ENCODE measurements around the gene SNX1.

The SNX1 gene

DNA sequence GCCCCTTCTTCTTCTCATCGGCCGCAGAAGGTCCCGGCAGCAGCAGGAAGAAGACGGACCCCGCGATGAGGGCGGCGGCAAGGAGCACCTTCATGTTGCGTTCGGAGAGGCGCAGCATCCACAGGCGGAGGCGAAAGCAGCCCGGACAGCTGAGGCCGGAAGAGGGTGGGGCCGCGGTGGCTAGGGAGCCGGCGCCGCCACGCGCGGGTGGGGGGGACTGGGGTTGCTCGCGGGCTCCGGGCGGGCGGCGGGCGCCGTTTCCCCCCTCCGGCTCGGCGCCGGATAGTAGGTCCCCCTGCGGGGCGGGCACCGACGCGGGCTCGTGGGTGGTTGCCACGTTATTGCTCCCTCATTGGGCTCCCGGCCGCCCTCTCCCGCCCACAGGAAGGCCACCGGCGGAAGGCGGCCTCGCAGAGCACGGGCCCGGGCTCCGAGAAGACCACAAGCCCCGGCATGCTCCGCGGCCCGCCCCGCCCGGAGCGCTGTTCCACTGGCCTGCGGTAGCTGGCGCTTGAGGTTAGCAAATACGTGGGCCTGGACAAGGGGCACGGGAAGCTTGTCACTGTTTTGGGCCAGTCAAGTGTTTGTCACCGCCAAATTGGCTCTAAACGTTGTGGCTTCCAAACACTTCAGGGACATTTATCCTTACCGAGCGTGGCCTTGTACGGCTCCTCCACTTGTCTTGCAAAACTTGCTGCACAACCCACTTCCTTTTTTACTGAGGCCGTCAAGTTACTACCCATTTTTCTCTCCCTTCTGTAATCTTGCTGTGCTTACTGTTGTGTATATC is 67.3 kb downstream of the SNX1 start, which contains the start of gene PPIB:
Gene PPIB, minus strand, starts transcription at position 154 of the 790 bp plus-strand sequence. Its CDS starts 36 bp downstream, at position 118.
- H3K4me1 ChIP-seq (ENCODE audit: control insufficient read depth, insufficient read depth, low read length), result peaks cover 30% of the 10 kb centered on the region
- peak within 1 kb of the TSS; percentile 95 for H3K4me2 ChIP-seq (ENCODE audit: low read length)
- H3K9me3 ChIP-seq (replicated peaks; ENCODE audit: low read length), result no peaks in the 10 kb centered on the region
- H3K36me3 ChIP-seq (ENCODE audit: insufficient read depth, low read length), result peaks cover 24% of the 10 kb centered on the region
- peak within 1 kb of the TSS; percentile 99 for H3K4me3 ChIP-seq (ENCODE audit: low read length)
- H3K27me3 ChIP-seq (ENCODE audit: control insufficient read depth, insufficient read depth, low read length), result no peaks in the 10 kb centered on the region
- H3K9ac ChIP-seq (ENCODE audit: low read depth, low read length), result peak within 1 kb of the TSS; percentile 94

DNA sequence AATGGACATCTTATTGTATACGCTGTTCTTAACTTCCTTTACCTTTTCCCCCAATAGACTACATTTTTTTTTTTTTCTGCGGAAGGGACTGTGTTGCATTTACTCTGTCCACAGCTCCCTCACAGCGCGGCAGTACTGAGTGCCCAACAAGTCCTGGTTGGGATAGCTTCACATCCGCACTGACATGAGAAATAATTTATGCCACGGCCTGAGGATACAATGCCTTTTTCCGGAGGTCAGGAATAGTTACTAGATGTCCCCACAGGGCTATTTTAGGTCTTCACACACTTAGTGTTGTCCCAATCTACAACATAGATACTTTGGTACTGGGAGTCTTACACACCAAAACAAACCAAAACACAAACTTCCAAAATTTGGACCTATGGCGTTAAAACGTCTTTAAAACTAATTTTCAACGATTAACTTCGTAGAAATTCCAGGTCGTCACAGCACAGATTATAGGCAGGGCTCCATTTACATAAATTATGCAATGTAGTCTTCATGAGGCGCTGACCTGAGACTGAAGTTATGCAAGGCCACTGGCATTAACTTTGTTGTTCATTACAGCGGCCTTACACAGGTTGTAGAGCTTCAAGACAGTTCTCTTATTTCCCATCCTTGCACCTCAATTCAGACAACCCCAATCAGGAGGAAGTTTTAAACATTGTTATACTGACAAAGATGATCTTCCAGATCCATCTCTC is 68.0 kb downstream of the SNX1 start:
- Histone ChIP-seq H3K36me3 (ENCODE audit: insufficient read depth, low read length) (peaks cover 17% of the 10 kb centered on the region), H3K4me3 (ENCODE audit: low read length) (peak overlapping the region; percentile 66), H3K4me2 (ENCODE audit: low read length) (peak overlapping the region; percentile 81), H3K4me1 (ENCODE audit: control insufficient read depth, insufficient read depth, low read length) (peaks cover 25% of the 10 kb centered on the region), H3K27me3 (ENCODE audit: control insufficient read depth, insufficient read depth, low read length) (no peaks in the 10 kb centered on the region), H3K9me3 (replicated peaks; ENCODE audit: low read length) (no peaks in the 10 kb centered on the region), H3K9ac (ENCODE audit: low read depth, low read length) (peak overlapping the region; percentile 63)

DNA sequence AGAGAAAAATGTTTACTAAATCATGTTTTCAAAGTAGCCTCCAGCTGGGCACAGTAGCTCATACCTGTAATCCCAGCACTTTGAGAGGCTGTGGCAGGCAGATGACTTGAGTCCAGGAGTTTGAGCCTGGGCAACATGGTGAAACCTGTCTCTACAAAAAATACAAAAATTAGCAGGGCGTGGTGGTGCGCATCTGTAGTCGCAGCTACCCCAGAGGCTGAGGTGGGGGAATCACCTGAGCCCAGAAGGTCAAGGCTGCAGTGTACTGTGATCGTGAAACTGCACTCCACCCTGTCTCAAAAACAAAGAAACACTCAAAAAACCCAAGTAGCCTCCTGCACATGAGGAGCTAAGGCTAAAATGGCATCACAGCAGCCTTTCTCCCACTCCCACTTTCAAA is 68.7 kb downstream of the SNX1 start:
- Histone ChIP-seq H3K4me3 (ENCODE audit: low read length) (no peak overlapping the region), H3K9ac (ENCODE audit: low read depth, low read length) (no peak overlapping the region), H3K9me3 (replicated peaks; ENCODE audit: low read length) (no peaks in the 10 kb centered on the region), H3K4me2 (ENCODE audit: low read length) (no peak overlapping the region), H3K4me1 (ENCODE audit: control insufficient read depth, insufficient read depth, low read length) (peaks cover 23% of the 10 kb centered on the region), H3K36me3 (ENCODE audit: insufficient read depth, low read length) (peaks cover 10% of the 10 kb centered on the region), H3K27me3 (ENCODE audit: control insufficient read depth, insufficient read depth, low read length) (no peaks in the 10 kb centered on the region)

DNA sequence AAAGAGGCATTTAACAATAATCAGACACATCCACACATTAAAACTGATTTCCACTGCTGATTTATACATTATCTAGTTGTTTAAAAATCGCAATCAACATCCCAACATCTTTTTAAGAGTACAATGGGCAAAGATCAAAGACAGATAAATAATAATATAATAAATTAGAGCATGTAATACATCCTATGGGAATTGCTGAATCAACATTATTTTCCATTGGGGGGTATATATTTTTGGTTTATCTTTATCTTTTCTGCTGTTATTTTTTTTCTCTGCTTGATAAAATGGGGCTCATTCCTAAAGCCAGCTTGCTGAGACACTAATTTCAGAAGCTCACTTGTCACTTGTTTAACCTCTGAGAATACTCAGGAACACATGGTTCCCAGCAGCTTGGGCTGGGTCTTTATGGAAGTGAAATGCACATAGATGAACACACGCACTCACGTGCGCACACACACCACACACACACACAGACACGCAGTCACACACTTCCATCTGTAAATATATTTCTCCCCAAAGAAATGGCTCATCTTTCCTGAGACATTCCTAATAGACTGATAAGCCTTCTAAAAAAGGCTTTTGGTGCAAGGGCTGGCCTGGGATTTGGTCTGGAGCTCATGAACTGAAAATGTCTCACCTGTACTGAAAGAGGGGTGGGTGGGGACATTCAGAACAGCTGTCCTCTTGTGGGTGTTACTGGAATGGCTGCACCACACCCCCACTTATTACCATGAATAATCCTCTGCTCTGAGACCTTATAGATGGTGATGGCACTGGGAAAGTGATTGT is 70.5 kb downstream of the SNX1 start:
- Histone ChIP-seq H3K4me3 (ENCODE audit: low read length) (no peak overlapping the region), H3K9me3 (replicated peaks; ENCODE audit: low read length) (no peaks in the 10 kb centered on the region), H3K9ac (ENCODE audit: low read depth, low read length) (no peak overlapping the region), H3K4me2 (ENCODE audit: low read length) (no peak overlapping the region), H3K4me1 (ENCODE audit: control insufficient read depth, insufficient read depth, low read length) (peaks cover 15% of the 10 kb centered on the region), H3K27me3 (ENCODE audit: control insufficient read depth, insufficient read depth, low read length) (no peaks in the 10 kb centered on the region), H3K36me3 (ENCODE audit: insufficient read depth, low read length) (peaks cover 15% of the 10 kb centered on the region)

DNA sequence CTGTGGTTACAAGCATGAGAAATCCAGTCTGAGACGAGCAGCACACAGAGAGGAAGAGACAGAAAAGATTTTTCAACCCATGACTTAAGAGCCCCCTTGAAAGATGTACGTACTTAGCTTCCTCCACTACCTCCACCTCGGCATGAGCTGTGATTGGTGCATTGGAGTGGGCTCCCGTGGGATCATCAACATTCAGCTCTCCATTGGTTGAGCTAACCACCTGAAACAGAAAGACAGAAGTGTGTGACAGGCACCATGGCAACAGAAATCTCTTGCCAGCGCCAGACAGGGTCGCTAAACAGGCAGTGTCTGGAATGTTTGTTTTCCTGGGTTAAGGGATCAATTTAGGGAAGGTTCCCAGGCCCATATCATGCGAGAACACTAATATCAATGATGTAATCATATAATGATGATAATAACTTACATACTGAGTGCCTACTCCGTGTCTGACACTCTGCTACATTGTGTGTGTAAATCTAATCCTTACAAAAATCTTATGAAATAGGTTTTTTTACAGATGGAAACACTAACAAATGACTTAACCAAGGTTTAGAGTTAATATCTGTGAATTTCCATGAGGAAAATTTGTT is 84.5 kb downstream of the SNX1 start:
- H3K4me3 ChIP-seq (ENCODE audit: low read length), result no peak overlapping the region
- H3K9ac ChIP-seq (ENCODE audit: low read depth, low read length), result no peak overlapping the region
- no peaks in the 10 kb centered on the region for H3K9me3 ChIP-seq (replicated peaks; ENCODE audit: low read length)
- no peaks in the 10 kb centered on the region for H3K4me1 ChIP-seq (ENCODE audit: control insufficient read depth, insufficient read depth, low read length)
- H3K27me3 ChIP-seq (ENCODE audit: control insufficient read depth, insufficient read depth, low read length), result no peaks in the 10 kb centered on the region
- no peak overlapping the region for H3K4me2 ChIP-seq (ENCODE audit: low read length)
- H3K36me3 ChIP-seq (ENCODE audit: insufficient read depth, low read length), result peaks cover 29% of the 10 kb centered on the region

DNA sequence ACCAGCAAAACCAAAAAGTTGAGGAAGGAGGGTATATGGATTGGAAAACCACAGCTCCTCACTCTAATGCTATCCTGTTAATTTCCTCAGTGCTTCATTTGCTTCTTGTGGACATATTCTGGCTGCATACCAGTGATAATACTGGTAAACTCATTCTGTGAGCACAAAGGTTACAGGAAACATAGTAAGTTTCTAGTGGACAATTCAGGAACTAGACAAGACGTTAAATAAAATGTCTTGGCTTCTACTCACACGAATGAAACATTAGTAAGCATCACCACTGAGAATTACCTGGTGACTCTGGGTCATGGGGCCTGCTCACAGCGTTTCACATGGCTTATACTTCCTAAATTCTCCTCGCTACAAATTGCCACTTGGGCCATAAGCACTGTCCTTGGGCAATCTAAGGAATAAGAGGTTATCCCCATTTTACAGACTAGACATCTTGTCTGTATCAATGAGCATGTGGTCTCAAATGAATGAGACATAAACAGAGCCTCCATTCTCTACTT is 87.1 kb downstream of the SNX1 start:
- H3K4me3 ChIP-seq (ENCODE audit: low read length), result no peak overlapping the region
- H3K4me2 ChIP-seq (ENCODE audit: low read length), result no peak overlapping the region
- peaks cover 26% of the 10 kb centered on the region for H3K36me3 ChIP-seq (ENCODE audit: insufficient read depth, low read length)
- no peak overlapping the region for H3K9ac ChIP-seq (ENCODE audit: low read depth, low read length)
- H3K9me3 ChIP-seq (replicated peaks; ENCODE audit: low read length), result no peaks in the 10 kb centered on the region
- no peaks in the 10 kb centered on the region for H3K27me3 ChIP-seq (ENCODE audit: control insufficient read depth, insufficient read depth, low read length)
- H3K4me1 ChIP-seq (ENCODE audit: control insufficient read depth, insufficient read depth, low read length), result no peaks in the 10 kb centered on the region

DNA sequence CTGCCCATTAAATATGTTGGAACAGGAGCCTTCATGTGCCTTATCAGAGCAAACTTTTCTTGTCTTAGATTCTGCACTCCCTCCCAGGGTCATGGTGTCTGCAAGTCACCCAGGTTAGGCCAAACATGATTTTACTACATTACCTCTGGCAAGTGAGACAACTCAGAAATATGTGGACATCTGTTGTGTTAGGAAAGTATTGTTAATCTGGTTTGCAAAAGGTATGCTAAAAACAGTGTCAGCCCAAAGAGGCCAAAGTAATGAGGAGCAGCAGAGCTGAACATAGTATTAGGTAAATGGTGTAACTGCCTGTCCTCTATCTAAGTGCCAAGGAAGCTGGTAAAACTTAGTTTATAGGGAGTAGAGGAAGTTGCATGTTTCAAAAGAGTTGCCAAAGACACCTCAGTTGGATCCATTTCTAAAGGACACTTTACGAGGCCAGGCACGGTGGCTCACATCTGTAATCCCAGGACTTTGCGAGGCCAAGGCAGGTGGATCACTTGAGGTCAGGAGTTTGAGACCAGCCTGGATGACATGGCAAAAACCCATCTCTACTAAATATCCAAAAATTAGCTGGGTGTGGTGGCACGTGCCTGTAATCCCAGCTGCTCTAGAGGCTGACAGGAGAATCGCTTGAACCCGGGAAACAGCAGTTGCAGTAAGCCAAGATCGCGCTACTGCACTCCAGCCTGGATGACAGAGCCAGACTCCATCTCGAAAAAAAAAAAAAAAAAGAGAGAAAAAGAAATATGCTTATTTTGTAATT is 89.5 kb downstream of the SNX1 start:
- Histone ChIP-seq H3K36me3 (ENCODE audit: insufficient read depth, low read length) (peaks cover 28% of the 10 kb centered on the region), H3K4me2 (ENCODE audit: low read length) (no peak overlapping the region), H3K9ac (ENCODE audit: low read depth, low read length) (no peak overlapping the region), H3K27me3 (ENCODE audit: control insufficient read depth, insufficient read depth, low read length) (no peaks in the 10 kb centered on the region), H3K4me3 (ENCODE audit: low read length) (no peak overlapping the region), H3K4me1 (ENCODE audit: control insufficient read depth, insufficient read depth, low read length) (no peaks in the 10 kb centered on the region), H3K9me3 (replicated peaks; ENCODE audit: low read length) (no peaks in the 10 kb centered on the region)

DNA sequence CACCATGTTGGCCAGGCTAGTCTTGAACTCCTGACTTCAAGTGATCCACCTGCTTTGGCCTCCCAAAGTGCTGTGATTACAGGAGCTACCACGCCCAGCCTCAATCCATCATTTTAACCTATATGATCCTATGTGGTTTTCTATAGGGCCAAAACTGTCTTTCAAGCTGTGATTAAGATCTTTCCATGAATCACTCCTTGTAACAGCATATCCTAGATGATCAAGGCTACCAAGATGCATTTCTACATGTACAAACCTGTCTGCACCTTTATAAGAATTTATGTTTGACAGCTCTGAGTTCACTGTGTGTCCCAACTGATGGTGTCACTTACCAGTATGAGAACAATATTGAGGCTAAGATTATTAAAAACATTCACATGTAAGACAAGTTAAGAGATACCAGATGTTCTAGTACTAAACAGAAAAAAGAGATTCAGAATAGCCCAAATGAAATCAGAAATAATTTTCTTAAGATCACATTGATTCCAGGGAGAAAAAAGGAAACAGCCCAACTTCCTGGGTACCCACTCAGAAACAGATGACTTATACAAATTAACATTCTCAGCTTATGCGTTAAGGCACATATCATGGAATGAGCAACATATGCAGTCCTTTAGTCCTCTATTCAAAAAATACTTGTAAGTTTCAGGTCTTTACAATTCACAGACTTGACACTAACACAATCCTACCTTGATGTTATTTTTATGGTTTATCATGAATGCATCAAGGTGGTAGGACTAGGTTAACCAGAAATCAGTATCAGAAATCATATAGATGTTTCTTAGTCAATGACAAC is 91.8 kb downstream of the SNX1 start:
- Histone ChIP-seq H3K4me1 (ENCODE audit: control insufficient read depth, insufficient read depth, low read length) (no peaks in the 10 kb centered on the region), H3K4me3 (ENCODE audit: low read length) (no peak overlapping the region), H3K27me3 (ENCODE audit: control insufficient read depth, insufficient read depth, low read length) (no peaks in the 10 kb centered on the region), H3K36me3 (ENCODE audit: insufficient read depth, low read length) (peaks cover 21% of the 10 kb centered on the region), H3K4me2 (ENCODE audit: low read length) (no peak overlapping the region), H3K9me3 (replicated peaks; ENCODE audit: low read length) (no peaks in the 10 kb centered on the region), H3K9ac (ENCODE audit: low read depth, low read length) (no peak overlapping the region)
